ENCODE measurements around the gene PDLIM4. TPM values are rescaled to one million over a fixed set of nuclear protein-coding genes. Genes with fewer than 3 reads are reported as not detected.

Gene PDLIM4
- polyA plus RNA-seq, 1 experiment = 31.0 TPM

DNA sequence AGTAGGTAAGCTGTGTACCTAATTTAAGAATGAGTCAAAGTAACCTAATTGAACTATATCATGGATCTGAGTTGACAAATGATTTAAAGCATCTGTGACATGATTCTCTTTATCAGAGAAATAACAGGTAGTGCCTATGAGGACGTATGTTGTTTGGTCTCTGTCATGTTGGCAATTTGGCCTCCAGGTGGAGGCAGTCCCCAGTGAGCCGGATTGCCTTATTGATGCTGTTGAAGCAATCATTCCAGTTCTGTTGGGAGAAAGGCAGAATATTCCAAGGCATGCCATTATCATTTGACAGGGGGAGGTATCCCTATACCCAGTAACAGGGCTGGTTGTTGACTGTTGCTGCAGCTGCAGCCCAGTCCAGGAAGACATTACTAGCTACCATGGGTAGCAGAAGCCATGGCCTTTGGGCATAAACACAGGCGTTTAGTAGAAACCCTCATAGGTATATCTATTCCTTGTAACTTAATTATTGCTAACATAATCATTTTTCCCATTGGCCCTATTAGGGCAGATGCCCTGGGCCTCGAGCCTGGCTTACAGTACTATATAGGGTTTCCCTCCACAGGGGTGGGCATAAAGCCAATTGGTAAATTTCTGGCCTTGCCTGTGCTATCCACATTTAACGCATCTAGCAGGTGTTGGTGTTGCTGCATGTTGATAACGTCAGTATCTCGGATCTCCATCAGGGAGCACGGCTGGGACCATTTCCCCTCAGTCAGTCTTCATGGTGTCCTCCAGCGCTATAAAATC is 24.5 kb downstream of the PDLIM4 start:
- Histone ChIP-seq H3K27me3 (ENCODE audit: control insufficient read depth, insufficient read depth, low read length) (no peaks in the 10 kb centered on the region; the same call in 1 of the 2 replicates), H3K4me3 (ENCODE audit: low read depth, low read length) (no peak overlapping the region), H3K36me3 (ENCODE audit: control insufficient read depth, insufficient read depth, low read length) (no peaks in the 10 kb centered on the region)
- POLR2A ChIA-PET = no interaction called here
- no peak for TF ChIP-seq CTCF (IDR thresholded peaks at IDR 0.05; ENCODE audit: insufficient read depth, low read depth, low read length)
- CTCF ChIA-PET = interaction anchor here (1.3 to 3.2 kb wide), 5 partner anchors 9 to 44 kb away, joined by 3 to 19 read pairs (median 11); no protein-coding TSS in a partner anchor
- DNase-seq (ENCODE audit: low read depth) = no peak

- TF ChIP-seq CTCF (IDR thresholded peaks at IDR 0.05; ENCODE audit: insufficient read depth, low read depth, low read length) = peak; percentile 56
- POLR2A ChIA-PET = no interaction called here
- Histone ChIP-seq H3K36me3 (ENCODE audit: control insufficient read depth, insufficient read depth, low read length) (no peaks in the 10 kb centered on the region; the same call in 1 of the 2 replicates), H3K27me3 (ENCODE audit: control insufficient read depth, insufficient read depth, low read length) (no peaks in the 10 kb centered on the region; the same call in 1 of the 2 replicates), H3K4me3 (ENCODE audit: low read depth, low read length) (no peak overlapping the region)
- CTCF ChIA-PET = interaction anchor here (1.4 to 3.2 kb wide), 3 partner anchors 8 to 21 kb away, joined by 4 to 19 read pairs (median 12); no protein-coding TSS in a partner anchor
- DNase-seq (ENCODE audit: low read depth) = no peak
These were observed 26.0 kb downstream of the PDLIM4 start for GRCh38 chr5:132283423-132284043.

DNA sequence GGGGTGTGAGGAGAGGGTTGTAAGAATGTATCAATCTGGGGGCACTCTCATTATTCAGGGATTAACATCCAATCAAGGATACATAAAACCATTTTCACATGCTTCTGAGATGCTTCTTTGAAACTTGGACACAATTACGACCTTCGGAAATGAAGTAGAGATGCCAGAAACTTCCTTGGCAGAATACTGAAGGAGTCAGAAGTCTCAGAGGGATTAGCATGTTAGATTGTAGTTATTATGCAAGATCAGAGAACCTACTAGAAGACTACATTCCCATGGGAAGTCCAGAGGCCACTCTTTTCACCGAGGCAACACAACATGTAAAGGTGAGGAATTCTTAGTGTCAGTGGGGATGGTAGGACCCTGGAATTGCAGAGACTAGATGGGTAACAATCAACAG is 31.6 kb downstream of the PDLIM4 start:
- ChIA-PET CTCF (no interaction called here), POLR2A (no interaction called here)
- H3K27me3 ChIP-seq (ENCODE audit: control insufficient read depth, insufficient read depth, low read length) = no peaks in the 10 kb centered on the region
- no peak overlapping the region for H3K4me3 ChIP-seq (ENCODE audit: low read depth, low read length)
- no peak for TF ChIP-seq CTCF (IDR thresholded peaks at IDR 0.05; ENCODE audit: insufficient read depth, low read depth, low read length)
- H3K36me3 ChIP-seq (ENCODE audit: control insufficient read depth, insufficient read depth, low read length) = no peaks in the 10 kb centered on the region; the same call in 1 of the 2 replicates
- no peak for DNase-seq (ENCODE audit: low read depth)

DNA sequence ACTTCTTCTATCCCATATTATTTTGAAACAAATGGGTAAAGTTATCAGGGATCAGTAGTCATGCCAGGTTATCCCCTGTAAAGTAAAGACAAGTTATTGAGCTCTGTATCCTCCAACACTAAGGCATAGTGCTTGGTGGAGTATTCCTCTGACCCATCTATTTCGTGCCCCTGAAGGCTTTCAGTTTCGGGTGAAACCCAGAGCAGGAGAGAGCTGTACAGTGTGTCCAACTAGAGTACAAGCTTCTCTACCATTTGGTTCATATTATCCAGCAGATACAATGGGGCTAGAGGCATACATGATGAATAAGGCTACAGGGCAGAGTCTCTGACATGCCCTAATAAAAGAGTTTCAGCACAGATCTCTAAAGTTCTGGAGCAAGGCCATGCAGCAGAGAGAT is 33.5 kb downstream of the PDLIM4 start:
- H3K27me3 ChIP-seq (ENCODE audit: control insufficient read depth, insufficient read depth, low read length) = no peaks in the 10 kb centered on the region
- no peak for DNase-seq (ENCODE audit: low read depth)
- POLR2A ChIA-PET = no interaction called here
- H3K36me3 ChIP-seq (ENCODE audit: control insufficient read depth, insufficient read depth, low read length) = no peaks in the 10 kb centered on the region; the same call in 1 of the 2 replicates
- H3K4me3 ChIP-seq (ENCODE audit: low read depth, low read length) = no peak overlapping the region
- CTCF ChIA-PET = interaction anchor here (1.1 to 6.9 kb wide), 4 partner anchors 9 to 226 kb away, joined by 3 to 38 read pairs (median 10); no protein-coding TSS in a partner anchor
- TF ChIP-seq CTCF (IDR thresholded peaks at IDR 0.05; ENCODE audit: insufficient read depth, low read depth, low read length) = no peak
